CD1c-positive myeloid dendritic cell (primary cell): ENCODE results near the gene NAA11.

Source experiments
- DNase-seq: peaks from one replicate; pipeline ENCODE4 v3.0.0-alpha.2; 2016; ENCODE audit errors: extremely low spot score

NAA11 gene

GRCh38 chr4:79325864-79326328, at the start of gene NAA11:
NAA11 (minus strand) TSS chr4:79326061; CDS start chr4:79325877, 184 bp downstream.
- no peak for DNase-seq

- no peak for DNase-seq
Measured at GRCh38 chr4:79370026-79370425, 44.2 kb upstream of the NAA11 start.

- DNase-seq = no peak
Measured at GRCh38 chr4:79367096-79367495, 41.2 kb upstream of the NAA11 start.

GRCh38 chr4:79366422-79366821, 40.6 kb upstream of the NAA11 start:
- DNase-seq = no peak

- DNase-seq = no peak
Measured at GRCh38 chr4:79364061-79364460, 38.2 kb upstream of the NAA11 start.

- DNase-seq = no peak
Measured at GRCh38 chr4:79362626-79363025, 36.8 kb upstream of the NAA11 start.

GRCh38 chr4:79360006-79360405, 34.1 kb upstream of the NAA11 start:
- DNase-seq = no peak

GRCh38 chr4:79358438-79358837, 32.6 kb upstream of the NAA11 start:
- DNase-seq = no peak

- no peak for DNase-seq
Measured at GRCh38 chr4:79357365-79357764, 31.5 kb upstream of the NAA11 start.

- DNase-seq = no peak
Measured at GRCh38 chr4:79353075-79353474, 27.2 kb upstream of the NAA11 start.

GRCh38 chr4:79348405-79348804, 22.5 kb upstream of the NAA11 start:
- no peak for DNase-seq

- DNase-seq = no peak
Measured at GRCh38 chr4:79341893-79342653, 16.2 kb upstream of the NAA11 start.

GRCh38 chr4:79340568-79340967, 14.7 kb upstream of the NAA11 start:
- no peak for DNase-seq

- DNase-seq = no peak
Measured at GRCh38 chr4:79338148-79338547, 12.3 kb upstream of the NAA11 start.

GRCh38 chr4:79334783-79335182, 8.9 kb upstream of the NAA11 start:
- DNase-seq = no peak

- no peak for DNase-seq
Measured at GRCh38 chr4:79334341-79334740, 8.5 kb upstream of the NAA11 start.

- no peak for DNase-seq
Measured at GRCh38 chr4:79331126-79331876, 5.4 kb upstream of the NAA11 start.

GRCh38 chr4:79330720-79331119, 4.9 kb upstream of the NAA11 start:
- DNase-seq = no peak

- DNase-seq = no peak
Measured at GRCh38 chr4:79325436-79325835, 425 bp downstream of the NAA11 start.

GRCh38 chr4:79319975-79320374, 5.9 kb downstream of the NAA11 start:
- DNase-seq = no peak

- DNase-seq = no peak
Measured at GRCh38 chr4:79317711-79318110, 8.2 kb downstream of the NAA11 start.

- DNase-seq = no peak
Measured at GRCh38 chr4:79315891-79316290, 10.0 kb downstream of the NAA11 start.

- no peak for DNase-seq
Measured at GRCh38 chr4:79311279-79311678, 14.6 kb downstream of the NAA11 start.
